HFF-Myc (cell line): ENCODE data around the gene ARL5A.
"Not testable (repeated sequence)": the region's sequence is repeated elsewhere in the genome, so short reads cannot be mapped to it uniquely, and the experiment has no call there.

Experiments
- DNase-seq: peaks from one replicate; pipeline ENCODE4 v3.0.0-alpha.2; 2011; ENCODE audit warnings: low read depth; ENCODE audit errors: extremely low read depth
- H3K4me3 ChIP-seq: replicated peaks from 2 replicates; pipeline ENCODE4 v1.5.1; 2011; ENCODE audit warnings: low read depth, mild to moderate bottlenecking, control low read depth, low read length
- TF ChIP-seq, protein P1 (sequence below): IDR thresholded peaks from 2 replicates; pipeline ENCODE4 v1.5.1; 2012; ENCODE audit warnings: mild to moderate bottlenecking, low read depth, low read length, control low read depth; ENCODE audit errors: missing control alignments

ARL5A gene, protein sequence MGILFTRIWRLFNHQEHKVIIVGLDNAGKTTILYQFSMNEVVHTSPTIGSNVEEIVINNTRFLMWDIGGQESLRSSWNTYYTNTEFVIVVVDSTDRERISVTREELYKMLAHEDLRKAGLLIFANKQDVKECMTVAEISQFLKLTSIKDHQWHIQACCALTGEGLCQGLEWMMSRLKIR

DNA sequence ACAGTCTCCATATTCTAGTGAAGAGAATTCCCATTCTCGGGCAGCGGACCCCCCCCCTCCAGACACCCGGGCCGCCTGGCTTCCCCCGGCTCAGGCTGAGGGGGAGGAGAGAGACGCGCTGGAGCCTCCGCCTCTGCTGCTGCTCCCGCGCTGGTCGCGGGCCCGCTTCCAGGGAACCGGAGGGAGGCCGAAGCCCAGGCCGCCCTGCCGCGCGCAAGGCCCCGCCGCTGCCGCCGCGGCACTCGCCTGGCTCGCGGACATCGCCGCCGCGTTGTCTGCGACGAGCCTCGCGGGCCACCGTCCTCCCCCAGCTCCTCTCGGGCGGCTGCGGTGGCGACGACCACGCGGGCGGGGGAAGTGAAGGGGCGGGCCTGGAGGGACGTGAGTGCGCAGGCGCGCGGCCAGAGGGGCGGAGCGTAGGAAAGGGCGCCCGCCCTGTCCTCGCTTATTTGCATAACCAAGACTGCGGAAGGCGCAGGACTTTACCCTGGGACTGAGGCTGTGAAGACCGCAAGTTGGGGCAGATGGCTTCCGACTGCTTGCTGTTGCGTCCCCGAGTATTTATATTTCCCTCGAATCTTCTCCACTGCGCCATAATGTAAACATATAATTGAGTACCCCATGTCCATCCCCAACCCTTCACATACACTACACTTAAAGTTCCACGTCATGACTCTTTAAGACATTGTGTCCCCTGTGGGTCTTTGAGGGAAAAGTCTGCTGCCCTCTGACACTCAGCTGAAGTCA, at the start of gene ARL5A:
Gene ARL5A (minus strand): TSS at position 279 of the 747 bp plus-strand sequence. CDS start 245 bp downstream, at position 34.
- DNase-seq, result peak; percentile 66
- TF ChIP-seq, protein P1, sequence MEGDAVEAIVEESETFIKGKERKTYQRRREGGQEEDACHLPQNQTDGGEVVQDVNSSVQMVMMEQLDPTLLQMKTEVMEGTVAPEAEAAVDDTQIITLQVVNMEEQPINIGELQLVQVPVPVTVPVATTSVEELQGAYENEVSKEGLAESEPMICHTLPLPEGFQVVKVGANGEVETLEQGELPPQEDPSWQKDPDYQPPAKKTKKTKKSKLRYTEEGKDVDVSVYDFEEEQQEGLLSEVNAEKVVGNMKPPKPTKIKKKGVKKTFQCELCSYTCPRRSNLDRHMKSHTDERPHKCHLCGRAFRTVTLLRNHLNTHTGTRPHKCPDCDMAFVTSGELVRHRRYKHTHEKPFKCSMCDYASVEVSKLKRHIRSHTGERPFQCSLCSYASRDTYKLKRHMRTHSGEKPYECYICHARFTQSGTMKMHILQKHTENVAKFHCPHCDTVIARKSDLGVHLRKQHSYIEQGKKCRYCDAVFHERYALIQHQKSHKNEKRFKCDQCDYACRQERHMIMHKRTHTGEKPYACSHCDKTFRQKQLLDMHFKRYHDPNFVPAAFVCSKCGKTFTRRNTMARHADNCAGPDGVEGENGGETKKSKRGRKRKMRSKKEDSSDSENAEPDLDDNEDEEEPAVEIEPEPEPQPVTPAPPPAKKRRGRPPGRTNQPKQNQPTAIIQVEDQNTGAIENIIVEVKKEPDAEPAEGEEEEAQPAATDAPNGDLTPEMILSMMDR, result no peak

DNA sequence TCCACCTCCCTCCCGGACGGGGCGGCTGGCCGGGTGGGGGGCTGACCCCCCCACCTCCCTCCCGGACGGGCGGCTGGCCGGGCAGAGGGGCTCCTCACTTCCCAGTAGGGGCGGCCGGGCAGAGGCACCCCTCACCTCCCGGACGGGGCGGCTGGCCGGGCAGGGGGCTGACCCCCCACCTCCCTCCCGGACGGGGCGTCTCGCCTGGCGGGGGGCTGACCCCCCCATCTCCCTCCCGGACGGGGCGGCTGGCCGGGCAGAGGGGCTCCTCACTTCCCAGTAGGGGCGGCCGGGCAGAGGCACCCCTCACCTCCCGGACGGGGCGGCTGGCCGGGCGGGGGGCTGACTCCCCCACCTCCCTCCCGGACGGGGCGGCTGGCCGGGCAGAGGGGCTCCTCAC, 47.4 kb upstream of the ARL5A start:
- H3K4me3 ChIP-seq, DNase-seq: not testable (repeated sequence)

More for the DNA sequence above, at the start of gene ARL5A:
- H3K4me3 ChIP-seq, result peak within 1 kb of the TSS; percentile 92

DNA sequence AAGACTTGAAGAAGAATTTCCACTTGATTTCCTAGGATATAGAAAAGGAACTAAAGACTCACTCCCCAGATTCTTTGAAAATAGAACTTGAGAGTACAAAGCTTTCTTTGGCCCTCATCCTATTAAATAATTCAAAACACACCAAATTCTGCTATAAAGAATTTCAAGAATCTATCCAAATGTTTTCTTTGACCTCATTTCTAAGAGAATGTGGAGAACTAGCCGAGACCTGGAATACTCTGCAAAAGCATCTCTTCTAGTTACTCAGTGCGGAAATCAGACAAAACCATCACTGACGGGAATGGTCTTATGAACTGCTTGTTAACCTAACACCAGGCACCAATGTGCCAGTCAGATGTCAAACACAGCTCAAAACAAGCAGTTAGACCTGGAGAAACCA, 44.2 kb upstream of the ARL5A start:
- H3K4me3 ChIP-seq, result no peak overlapping the region
- no peak for DNase-seq
- TF ChIP-seq, protein P1, result no peak

DNA sequence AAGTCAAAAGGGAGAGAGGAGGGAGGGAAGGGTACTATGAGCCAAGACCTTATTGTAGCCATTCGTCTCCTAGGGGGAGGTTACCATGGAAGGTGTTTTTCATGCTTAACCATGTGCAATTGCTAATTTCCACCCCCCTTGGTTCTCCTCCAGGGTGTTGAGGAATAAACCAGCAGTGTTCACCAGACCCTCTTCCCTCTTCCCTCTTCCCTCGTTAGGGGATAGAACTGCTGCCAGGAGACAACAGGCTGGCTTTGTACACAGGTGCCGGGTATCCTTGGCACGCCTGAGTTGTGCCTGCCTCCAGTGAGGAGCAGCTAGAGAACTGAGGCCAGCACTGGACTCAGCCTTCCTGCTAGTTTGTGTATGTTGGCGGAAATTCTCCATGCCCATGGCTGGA, 41.1 kb upstream of the ARL5A start:
- no peak overlapping the region for H3K4me3 ChIP-seq
- TF ChIP-seq, protein P1, result no peak
- no peak for DNase-seq

DNA sequence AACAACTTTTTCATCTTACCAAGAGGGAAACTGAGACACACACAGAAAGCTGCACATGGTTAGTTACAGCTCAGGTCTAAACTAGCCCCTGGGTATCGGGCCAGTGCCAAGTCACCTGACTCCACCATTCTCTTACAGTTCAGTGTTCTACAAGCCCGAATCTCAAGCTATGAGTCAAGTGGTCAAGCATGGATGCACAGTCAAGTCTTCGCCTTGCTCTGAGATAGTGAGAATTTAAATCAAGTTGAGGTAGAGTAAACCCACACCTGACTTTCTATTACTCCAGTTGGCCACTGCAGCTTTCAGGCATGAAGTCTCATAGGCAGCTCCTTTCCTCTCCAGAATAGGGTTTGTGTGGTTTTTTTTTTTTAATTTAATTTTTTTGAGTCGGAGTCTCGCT, 34.5 kb upstream of the ARL5A start:
- TF ChIP-seq, protein P1, result no peak
- no peak for DNase-seq
- no peak overlapping the region for H3K4me3 ChIP-seq

DNA sequence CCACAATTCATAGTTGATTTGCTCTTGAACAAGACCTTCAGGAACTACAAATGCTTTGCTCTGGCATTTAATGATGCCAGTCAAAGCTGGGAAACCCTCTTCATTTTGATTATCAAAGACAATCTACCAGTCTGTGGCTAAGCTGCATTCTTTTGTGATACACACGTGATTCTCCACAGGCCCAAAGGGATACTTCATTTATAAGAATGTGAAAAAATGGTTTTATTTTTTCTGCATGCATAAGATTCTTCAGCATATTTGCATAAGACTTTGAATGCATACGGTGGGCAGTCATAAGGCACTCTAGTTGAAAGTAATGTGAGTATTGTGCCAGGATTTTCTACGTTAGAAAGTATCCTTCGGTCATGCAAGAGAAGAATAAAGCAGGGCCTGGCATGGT, 33.0 kb upstream of the ARL5A start:
- TF ChIP-seq, protein P1, result no peak
- no peak overlapping the region for H3K4me3 ChIP-seq
- DNase-seq, result no peak

DNA sequence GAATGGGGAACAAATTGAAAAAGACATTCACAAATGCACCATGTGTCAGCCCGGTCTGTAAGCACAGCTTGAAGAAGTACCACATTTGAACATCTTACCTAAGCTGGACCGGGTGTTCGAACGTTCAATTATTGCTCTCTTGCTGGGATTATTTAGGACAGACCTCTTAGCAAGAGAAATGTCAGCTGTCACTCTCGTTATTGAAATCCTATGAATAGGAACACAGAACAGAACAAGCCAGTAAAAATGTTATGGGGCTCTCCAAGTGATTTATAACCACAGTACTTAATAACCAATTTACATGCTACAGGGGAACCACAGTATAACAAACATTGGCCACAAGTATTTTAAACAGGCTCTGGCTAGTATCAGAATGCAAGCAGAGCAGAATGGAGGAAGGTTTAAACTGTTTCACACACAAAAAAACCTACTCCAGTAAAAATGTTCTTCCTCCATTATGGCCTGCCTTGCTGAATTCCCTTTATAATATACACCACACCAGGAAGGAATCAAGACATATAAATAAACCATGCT, 32.5 kb upstream of the ARL5A start:
- H3K4me3 ChIP-seq, result no peak overlapping the region
- no peak for DNase-seq
- TF ChIP-seq, protein P1, result no peak
